Fibroblast of gingiva (primary cell): ENCODE results near the gene NCMAP.

Experiments
- DNase-seq: peaks from one replicate; pipeline ENCODE4 v3.0.0-alpha.2; 2011; ENCODE audit warnings: low read depth

The NCMAP gene

DNA sequence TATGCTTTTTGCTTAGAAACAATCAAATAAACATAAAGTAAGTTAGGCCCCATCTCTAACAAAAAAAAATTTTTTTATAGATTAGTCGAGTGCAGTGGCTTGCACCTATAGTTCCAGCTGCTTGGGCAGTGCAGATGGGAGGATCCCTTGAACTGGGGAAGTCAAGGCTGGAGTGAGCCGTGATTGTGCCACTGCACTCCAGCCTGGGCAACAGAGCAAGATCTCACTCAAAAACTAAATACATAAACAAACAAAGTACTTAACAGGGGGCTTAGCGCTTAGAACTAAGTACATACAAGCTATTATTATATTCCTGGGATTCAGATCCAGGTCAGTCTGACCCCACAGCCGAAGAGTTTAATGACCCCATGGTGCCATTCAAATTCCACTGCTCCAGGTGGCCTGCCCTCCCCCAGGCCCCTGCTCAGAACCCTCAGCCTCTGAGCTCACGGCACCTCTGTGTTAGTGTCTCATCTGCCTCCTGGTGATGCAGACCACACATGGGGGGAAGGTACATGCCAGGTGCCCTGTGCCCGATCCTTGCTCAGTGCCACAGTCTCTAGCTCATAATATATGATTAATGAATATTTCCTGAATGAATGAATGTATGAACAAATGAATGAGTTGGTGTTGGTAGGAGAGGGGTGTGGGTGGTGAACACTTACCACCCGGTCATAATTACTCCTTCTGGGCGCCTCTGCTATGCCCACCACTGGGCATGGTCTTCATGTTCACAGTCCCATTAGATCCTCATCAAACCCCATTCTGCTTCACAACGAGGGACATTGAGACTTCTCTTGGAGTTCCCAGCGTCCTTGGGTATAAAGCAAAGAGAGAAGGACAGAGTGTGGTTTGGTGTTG lies 14.6 kb downstream of the NCMAP start:
- DNase-seq: no peak

DNA sequence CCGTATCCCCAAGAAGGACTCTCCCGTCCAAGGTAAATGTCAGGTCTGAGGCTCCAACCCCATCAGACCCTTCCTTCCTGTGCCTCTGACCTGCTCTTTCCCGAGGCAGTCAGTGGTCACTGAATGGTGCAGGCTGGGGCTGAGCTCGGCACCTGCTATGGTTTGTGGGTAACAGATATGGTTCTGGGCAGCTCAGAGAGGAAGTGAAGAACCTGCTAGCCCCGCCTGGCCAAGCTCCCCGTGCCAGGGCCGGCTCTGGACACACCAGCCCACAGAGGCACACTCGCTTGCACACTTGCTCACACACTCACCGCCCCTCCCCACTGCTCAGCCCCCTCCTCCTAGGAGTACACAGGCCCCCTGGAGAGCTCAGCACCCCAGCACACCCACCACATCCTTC lies 16.4 kb downstream of the NCMAP start:
- no peak for DNase-seq

DNA sequence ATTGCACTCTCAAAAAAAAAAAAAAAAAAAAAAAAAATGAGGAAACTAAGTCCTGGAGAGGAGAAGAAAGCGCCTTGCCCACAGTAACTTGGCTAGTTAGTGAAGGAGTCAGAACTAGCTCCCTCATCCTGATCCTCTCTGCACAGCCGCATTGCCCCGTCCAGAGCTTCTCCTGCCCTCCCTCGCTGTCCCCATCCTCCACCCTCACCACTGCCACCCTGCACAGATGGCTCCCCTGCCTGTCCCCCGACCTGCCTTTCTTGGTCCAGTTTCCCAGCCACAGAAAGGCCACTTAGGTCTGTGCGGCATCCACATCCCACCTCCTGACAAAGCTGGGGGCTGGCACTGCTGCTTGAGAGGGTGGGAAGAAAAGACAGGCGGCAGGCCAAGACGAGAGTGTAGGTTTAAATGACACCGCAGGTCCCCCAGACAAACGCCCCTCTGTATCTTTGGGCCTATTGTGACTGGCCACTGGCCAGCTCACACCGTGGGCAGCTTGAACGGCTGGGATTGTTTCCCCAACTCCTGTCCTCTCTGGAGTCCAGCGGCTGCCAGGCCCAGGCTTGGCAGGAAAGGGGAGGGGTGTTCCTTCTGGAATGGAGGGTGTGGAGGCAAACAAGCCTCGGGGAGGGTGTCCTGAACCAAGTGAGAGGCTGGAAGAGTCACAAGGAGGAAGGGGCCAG lies 20.2 kb downstream of the NCMAP start:
- DNase-seq: no peak

DNA sequence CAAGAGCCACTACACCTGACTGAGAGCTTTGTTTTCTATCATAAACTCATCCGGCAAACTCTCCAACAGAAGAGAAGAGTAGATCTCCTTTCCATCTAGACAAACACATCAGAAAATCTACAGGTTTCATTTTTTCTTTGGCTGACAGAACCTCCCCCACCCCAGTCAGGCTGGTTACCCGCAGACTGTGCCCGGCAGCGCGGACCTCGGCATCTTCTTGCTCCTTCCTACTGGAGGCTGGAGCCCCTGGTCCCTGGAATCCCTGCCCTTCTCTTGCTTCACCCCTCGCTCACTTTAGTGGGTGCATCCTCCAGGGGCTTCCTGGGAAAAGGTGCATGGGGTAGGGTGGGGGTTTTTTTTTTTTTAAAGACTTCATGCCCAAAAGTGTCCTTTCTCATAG lies 23.0 kb downstream of the NCMAP start:
- DNase-seq: no peak

DNA sequence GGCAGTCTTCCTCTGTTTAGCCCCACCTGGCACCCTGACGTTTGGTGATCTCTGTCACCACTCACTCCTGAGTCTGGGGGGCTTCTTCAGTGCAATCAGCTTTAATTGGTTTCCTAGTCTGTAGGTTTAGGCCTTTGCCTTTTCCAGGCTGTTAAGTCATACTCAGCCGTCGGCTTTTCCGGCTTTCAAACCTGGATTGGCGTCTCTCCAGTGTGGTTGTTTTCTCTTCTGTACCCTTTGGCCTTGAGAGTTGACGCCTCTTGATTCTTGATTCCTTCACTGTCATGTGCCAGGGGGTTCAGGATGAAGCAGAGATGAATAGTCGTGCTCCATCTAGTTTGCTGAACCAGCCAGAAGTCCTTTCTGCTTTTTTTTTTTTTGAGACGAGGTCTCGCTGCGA lies 24.9 kb downstream of the NCMAP start:
- DNase-seq: no peak

DNA sequence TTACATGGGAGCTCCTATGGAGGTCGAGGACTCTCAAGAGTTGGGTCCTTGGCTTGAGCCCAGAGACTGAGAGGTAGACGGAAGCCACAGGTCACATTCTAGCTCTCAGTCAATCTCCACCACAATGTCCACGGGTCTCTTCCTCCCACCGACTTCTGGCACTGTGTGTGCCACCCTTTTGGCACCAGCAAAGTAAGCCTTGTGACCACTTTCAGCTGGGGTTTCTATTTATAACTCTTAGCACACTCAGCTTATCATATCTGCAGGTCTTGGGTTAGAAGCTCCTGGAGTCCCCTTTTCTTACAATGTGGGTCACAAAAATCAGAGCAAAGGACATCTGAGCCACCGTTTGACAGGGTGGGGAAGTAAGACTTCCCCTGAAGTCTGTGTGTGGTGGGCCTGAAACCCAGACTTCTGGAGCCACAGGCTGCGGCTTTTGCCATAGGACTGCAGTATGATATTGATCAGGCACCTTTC lies 28.3 kb downstream of the NCMAP start:
- DNase-seq: no peak

DNA sequence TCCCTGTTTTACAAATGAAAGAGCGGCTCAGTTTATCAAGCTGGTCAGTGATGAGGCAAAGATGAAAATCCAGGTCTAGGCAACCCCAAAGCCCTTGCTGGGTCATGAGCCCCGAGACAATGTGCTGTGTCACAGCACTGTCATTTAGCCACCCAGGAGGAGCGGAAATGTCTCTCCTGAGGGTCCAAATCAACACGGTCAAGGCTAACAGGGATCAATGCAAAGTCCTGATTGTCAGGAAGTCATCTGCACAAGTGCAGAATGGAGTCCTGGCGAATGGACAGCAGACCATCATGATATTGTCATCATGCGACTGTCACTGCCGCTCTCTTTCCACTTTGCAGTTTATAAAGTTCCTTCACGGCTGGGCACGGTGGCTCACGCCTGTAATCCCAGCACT lies 30.2 kb downstream of the NCMAP start:
- DNase-seq: no peak

DNA sequence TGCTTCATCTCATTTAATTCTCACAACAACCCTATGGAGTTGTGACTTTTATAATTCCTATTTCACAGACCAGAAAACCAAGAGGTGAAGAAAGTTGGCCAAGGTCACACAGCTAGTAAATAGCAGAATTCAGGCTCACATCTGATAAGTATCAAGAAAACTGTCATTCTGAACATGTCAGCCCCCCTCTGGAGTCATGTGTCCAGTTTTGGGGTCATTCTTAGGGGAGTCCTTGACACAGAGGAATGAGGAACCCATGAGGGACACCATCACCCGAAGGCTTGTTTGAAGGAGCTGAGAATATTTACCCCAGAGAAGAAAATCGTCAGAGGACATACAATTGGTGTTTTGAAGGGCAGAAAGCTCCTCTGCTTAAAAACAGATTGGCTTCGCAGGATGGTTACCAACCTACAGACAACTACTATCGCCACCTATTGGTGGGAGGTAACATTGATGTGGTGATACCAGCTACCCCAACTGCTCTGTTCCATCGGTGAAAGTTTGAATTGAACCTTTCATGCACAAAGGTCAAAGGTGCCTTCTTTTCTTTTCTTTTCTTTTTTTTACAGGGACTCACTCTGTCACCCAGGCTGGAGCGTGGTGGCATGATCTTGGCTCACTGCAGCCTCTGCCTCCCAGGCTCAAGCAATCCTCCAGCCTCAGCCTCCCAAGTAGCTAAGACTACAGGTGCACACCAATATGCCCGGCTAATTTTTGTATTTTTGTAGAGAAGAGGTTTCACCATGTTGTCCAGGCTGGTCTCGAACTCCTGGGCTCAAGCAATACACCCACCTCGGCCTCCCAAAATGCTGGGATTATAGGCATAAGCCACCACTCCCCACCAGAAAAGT lies 31.3 kb downstream of the NCMAP start:
- DNase-seq: peak; percentile 39

DNA sequence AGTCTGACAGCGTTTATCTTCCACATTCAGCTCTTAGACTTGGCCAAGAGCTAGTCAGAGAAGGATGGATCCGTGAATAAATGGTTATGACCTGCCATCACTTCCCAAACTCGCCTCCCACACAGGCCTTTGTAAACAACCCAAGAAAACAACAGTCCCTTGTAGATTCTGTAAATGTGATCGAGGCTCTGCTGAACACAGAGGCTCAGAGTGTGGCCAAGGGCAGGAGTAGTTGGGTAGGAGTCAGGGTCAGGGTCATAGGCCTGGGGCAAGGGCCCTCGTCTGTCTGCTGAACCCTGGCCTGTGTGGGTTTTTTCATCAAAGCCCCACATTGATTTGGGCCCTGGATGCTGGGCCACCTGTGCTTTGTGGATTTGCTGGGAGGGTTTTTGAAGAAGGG lies 32.7 kb downstream of the NCMAP start:
- DNase-seq: no peak

DNA sequence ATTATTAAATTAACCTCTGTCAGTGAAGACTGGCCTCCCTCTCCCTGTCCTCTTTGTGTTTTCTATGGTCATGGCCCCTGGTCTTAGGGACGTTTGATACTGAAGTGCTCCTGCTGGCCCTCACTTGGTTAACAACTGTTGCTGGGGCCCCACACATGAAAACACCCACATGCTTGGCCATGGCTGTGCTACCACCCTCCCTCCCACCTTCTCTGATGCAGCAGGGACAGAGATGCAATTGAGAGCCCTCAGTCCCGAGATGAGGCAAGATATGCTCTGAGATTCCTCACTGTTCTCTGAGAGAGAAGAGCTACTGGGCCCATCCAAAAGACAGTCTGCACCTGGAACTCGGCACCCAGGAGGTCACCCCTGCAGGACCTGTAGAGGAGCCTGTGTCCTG lies 33.3 kb downstream of the NCMAP start:
- DNase-seq: no peak

DNA sequence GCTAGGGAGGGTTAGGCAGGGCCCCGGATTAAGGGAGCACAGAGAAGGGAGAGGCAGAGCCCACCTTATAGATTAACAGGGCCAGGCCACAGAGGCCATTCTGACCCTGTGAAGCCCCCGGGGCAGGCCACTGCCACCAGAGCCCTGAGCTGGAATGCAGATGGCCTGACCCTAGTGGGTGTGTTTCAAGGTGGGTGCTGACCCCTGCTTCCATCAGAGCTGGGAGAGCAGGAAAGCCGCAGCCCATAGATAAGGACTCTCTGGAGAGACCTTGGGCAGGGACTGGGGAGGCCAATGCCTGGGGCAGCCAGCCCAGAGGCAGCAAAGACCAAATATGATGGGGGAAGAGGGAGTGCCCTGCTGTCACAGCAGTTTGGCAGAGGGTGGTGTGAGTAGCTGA lies 35.9 kb downstream of the NCMAP start:
- no peak for DNase-seq

DNA sequence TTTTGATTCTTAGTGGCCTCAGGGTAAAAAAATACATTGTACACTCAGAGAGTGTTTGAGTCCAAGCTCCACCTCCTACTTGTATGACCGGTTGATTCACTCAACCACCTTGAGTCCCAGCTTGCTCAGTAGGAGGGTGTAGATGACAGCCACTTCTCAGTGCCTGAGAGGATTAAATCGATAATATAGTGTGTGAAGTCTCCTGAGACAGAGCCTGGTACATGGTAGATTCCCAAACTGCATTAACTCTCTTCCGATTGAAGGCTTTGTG lies 38.4 kb downstream of the NCMAP start:
- no peak for DNase-seq

DNA sequence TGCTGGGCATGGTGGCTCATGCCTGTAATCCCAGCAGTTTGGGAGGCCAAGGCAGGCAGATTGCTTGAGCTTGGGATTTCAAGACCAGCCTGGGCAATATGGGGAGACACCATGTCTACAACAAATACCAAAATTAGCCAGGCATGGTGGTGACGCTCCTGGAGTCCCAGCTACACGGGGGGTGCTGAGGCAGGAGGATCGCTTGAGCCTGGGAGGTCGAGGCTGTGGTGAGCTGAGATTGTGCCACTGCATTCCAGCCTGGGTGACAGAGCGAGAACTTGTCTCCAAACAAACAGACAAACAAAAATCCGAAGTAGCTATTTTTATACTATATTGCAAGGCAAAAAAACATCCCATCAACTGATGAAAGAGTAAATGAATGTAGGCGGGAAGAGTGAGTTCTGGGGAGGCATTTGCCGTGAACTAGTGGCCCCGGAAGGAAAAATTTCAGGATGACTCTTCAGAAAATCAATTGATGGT lies 40.6 kb downstream of the NCMAP start:
- DNase-seq: no peak

DNA sequence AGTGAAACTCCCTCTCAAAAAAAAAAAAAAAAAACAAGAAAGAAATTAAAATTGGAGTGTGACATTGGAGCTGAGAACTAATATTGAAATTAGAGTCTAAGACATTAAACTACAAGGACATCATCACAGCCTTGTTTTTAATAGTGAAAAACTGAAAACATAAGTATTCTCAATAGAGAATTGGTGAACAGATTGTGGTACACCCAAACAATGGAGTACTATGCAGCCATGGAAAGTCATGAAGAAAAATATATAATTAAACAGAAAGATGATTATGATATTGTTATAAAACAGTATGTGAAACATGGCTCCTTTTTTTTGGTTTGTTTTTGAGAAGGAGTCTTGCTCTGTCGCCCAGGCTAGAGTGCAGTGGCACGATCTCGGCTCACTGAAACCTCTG lies 43.4 kb downstream of the NCMAP start:
- DNase-seq: no peak

DNA sequence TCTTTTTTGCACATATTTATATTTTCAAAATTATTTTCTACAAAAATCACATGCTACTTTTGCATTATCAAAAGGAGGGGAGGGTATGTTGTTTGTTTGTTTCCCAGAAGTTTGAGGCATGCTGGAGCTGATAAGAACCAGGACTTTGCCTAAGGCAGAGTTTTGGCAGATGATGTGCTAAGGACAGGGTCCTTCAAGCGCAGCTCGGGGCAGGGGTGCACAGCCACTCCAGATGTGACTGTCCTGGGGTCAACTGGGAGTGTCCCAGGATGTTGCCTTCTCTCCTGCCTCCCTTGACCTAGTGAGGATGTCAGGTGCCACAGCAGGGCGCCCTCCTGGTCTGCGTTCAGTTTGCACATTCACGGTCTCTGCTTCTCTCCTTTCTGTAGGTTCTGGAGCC lies 44.7 kb downstream of the NCMAP start:
- no peak for DNase-seq

DNA sequence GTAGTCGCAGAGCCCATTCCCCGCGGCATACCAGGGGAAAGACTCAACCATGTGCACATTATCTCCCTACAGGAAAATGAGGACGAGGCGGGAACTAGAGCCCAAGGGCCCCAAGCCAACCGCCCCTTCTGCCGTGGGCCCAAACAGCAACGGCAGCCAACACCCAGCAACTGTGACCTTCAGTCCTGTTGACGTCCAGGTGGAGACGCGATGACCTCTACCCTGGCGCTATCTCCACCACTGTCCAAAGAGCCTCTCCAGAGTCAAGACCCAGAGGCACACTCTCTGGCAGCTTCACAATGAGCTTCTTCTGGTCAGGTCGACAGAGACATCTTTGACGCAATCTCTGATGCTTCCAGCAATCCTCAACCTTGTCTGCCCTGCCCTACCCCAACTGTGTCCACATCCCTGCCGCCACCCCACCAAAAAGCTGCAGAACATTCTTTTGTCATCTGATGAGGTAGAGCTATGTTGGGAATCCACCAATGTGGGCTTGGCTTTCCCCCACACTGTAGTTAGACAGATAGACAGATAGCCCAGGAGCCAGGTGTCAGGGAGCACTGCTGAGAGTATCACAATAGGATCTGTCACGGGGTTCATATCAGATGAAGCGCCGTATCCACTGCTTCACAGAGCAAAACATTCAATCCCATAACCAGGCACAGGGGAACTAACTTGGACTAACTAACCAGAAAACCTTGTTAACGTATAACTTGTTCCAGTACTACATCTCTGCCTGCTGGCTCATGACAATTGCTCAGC lies 49.8 kb downstream of the NCMAP start:
- no peak for DNase-seq

DNA sequence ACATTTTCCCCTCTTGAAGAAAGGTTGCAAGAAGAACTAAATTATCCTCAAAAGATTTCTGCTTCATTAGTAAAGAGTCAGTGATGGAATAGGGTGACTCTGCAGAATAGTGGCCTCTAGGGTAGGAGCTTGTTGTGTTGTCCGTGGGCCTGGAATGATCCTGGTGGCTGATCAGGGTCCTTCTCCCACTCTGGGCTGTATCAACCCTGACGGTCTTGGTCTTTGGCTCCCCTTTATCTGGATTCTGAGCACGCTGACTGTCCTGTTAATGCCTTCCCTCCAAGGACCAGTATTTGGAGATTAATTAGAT lies 50.4 kb downstream of the NCMAP start:
- DNase-seq: no peak

DNA sequence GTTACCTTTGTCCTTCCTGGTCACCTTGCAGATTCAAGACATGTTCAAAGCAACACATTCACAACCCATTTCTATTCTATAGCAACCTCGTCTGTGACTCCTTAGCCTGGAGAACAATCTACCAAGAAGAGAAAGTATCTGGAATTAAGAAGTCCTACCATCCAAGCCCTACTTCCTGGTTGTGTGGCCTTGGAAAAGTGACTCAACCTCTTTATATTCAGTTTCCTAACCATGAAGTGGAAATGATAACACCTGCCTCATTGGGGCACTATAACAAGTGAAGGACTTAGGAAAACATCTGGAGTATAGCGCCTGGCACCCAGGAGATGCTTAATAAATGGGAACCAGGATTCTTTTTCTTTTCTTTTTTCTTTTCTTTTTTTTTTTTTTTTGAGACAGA lies 50.7 kb downstream of the NCMAP start:
- DNase-seq: no peak

DNA sequence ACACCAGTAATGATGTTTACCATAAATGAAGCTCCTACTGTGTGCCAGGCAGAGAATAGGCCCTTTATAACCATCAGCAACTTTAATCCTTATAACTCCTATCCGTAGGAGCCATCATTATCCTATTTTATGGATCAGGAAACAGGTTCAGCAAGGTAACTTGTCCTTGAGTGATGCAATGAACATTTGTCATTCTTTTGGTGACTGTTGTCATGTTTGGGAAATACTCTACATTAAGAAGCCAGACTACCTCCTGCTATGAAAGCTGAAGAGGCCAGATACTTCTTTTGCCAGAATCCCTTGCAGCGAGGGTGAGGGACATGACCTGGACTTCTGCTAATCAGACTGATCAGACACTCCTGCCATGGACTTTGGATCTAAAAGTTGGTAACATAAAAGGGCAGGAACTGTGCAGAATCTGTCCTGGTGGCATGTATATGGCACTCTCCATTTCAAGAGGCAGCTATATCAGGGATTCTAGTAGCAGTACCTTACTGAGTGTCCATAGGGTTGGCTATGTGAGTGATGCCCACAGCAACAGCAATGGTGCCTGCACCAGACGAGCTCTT lies 54.1 kb downstream of the NCMAP start:
- no peak for DNase-seq

DNA sequence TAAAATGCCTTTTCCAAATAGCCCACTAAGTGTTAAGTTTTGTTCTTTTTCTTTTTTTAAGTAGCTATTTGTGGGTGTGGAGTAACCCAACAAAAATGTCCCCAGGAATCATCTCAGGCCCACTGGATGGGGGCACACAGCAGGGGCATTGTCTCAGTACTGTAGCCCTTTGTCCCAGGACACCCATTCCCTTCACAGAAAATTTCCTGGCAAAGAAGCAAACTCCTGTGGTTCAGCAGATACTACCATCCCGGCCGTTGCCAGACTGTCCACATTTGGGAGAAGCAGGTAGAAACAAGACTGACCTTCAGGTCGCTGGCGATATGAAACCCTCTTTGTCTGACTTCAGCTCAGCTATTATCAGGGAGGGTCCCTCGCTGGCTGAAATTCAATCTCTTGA lies 63.5 kb downstream of the NCMAP start:
- DNase-seq: no peak

DNA sequence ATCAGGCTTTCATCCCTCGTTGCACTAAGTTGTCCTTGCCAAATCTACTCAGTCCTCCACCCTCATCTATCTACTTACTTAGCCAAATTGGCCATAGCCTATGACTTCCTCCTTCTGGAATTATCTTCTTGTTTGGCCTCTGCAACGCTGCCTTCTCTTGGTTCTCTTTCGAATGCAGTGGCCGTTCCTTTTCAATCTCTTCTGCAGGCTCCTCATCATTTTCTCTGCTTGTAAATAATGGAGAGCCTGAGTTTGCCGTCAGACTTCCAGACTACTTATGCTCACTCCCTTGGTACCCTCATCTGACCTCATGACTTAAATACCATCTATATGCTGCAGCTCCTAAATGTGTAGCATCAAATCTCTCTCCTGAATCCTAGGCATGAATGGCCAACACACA lies 64.8 kb downstream of the NCMAP start:
- no peak for DNase-seq

DNA sequence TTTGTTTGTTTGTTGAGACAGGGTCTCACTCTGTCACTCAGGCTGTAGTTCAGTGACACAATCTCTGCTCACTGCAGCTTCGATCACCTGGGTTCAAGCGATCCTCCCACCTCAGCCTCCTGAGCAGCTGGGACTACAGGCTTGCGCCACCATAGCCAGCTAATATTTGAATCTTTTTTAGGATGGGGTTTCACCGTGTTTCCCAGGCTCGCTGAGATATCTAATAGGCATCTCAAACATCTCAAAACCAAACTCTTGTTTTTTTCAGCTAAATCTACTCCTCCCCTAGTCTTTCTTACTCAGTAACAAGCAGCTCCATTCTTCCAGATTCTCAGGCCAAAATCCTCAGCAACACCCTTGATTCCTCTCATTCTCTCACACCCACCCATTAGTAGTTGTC lies 65.2 kb downstream of the NCMAP start:
- DNase-seq: no peak
